Measurements from ENCODE around the gene MSANTD1. TPM values are rescaled to one million over a fixed set of nuclear protein-coding genes. Genes with fewer than 3 reads are reported as not detected.

The MSANTD1 gene
- total and polyA plus RNA-seq, 2 donors (not counting 1 experiment from before 2014, with no cell fraction given) = 0.78 to 5.5 TPM

DNA sequence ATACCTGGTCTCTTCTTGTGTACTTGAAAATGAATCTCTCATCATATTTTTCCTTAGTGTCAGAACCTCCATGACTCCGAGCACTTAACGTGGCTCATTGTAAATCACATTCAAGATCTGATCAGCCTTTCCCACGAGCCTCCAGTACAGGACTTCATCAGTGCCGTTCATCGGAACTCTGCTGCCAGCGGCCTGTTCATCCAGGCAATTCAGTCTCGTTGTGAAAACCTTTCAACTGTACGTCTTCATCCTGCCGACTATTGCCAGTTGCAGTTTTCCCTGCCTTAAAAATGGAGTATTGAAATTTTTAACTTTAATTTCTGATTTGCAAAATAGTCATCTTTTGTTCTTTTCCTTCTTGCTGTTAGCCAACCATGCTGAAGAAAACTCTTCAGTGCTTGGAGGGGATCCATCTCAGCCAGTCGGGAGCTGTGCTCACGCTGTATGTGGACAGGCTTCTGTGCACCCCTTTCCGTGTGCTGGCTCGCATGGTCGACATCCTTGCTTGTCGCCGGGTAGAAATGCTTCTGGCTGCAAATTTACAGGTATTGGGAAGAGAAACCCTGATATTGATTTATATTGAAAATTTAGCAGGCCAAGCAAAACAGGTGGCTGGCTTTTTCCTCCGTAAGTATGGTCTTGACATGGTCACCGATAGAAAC lies 42.4 kb upstream of the MSANTD1 start:
- ChIA-PET POLR2A (no interaction called here), CTCF (no interaction called here)
- H4K20me1 ChIP-seq (ENCODE audit: control insufficient read depth, insufficient read depth, low read length, poor library complexity, severe bottlenecking) = no peaks in the 10 kb centered on the region
- H3K4me3 ChIP-seq (ENCODE audit: control extremely low read depth in 1 of 5, extremely low read depth in 1 of 5, insufficient read depth in 1 of 5, low read depth in 2 of 5, low read length in 4 of 5) = no peak overlapping the region
- H3K4me2 ChIP-seq (replicated peaks; ENCODE audit: low read depth, low read length, poor library complexity, severe bottlenecking) = no peak overlapping the region
- H3K27ac Mint-ChIP-seq = no peak overlapping the region
- peaks cover 16% of the 10 kb centered on the region in 2 donors for H3K4me1 ChIP-seq (ENCODE audit: control insufficient read depth in 2 of 2, insufficient read depth in 2 of 2, low read length in 2 of 2)
- no peaks in the 10 kb centered on the region for H3K27me3 Mint-ChIP-seq
- intact Hi-C loops (cut with micrococcal nuclease) = loop anchor here (10.0 kb wide), 1 partner anchor 238 kb away; the partner anchor contains the start of gene HGFAC
- H3K27ac ChIP-seq (ENCODE audit: low read length in 2 of 2) = no peak overlapping the region
- H3K36me3 ChIP-seq (replicated peaks in 1 of 2; ENCODE audit: control extremely low read depth in 1 of 2, control insufficient read depth in 1 of 2, extremely low read depth in 1 of 2, insufficient read depth in 2 of 2, low read length in 1 of 2) = peaks cover 0 to 60% of the 10 kb centered on the region in 2 experiments
- no peak overlapping the region for H3K4me3 Mint-ChIP-seq
- H2AFZ ChIP-seq (ENCODE audit: insufficient read depth, low read depth, low read length, poor library complexity, severe bottlenecking) = no peak overlapping the region
- ATAC-seq (ENCODE audit: low read depth) = no peak
- peaks cover 17% of the 10 kb centered on the region for H3K4me1 Mint-ChIP-seq
- WGBS (ENCODE audit: insufficient coverage) = 98% methylated on average over 17 of the region's 18 CpGs
- H3K9me3 Mint-ChIP-seq (ENCODE audit: insufficient read depth) = no peaks in the 10 kb centered on the region
- H3K9ac ChIP-seq (ENCODE audit: low read length) = no peak overlapping the region
- no peaks in the 10 kb centered on the region for H3K79me2 ChIP-seq (ENCODE audit: control insufficient read depth, insufficient read depth, low read length)
- no peaks in the 10 kb centered on the region for H3K27me3 ChIP-seq (replicated peaks in 1 of 4; ENCODE audit: control extremely low read depth in 1 of 4, control insufficient read depth in 3 of 4, insufficient read depth in 4 of 4, low read length in 3 of 4)
- TF ChIP-seq EZH2 (IDR thresholded peaks at IDR 0.05; ENCODE audit: borderline replicate concordance, insufficient read depth, low read depth, low read length, poor library complexity, severe bottlenecking) = no peak
- TF ChIP-seq, protein P1, sequence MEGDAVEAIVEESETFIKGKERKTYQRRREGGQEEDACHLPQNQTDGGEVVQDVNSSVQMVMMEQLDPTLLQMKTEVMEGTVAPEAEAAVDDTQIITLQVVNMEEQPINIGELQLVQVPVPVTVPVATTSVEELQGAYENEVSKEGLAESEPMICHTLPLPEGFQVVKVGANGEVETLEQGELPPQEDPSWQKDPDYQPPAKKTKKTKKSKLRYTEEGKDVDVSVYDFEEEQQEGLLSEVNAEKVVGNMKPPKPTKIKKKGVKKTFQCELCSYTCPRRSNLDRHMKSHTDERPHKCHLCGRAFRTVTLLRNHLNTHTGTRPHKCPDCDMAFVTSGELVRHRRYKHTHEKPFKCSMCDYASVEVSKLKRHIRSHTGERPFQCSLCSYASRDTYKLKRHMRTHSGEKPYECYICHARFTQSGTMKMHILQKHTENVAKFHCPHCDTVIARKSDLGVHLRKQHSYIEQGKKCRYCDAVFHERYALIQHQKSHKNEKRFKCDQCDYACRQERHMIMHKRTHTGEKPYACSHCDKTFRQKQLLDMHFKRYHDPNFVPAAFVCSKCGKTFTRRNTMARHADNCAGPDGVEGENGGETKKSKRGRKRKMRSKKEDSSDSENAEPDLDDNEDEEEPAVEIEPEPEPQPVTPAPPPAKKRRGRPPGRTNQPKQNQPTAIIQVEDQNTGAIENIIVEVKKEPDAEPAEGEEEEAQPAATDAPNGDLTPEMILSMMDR (IDR thresholded peaks at IDR 0.05) = no peak
- H3K9me3 ChIP-seq (ENCODE audit: control extremely low read depth in 1 of 3, control insufficient read depth in 2 of 3, insufficient read depth in 1 of 3, low read length in 2 of 3) = no peaks in the 10 kb centered on the region
- DNase-seq = no peak

DNA sequence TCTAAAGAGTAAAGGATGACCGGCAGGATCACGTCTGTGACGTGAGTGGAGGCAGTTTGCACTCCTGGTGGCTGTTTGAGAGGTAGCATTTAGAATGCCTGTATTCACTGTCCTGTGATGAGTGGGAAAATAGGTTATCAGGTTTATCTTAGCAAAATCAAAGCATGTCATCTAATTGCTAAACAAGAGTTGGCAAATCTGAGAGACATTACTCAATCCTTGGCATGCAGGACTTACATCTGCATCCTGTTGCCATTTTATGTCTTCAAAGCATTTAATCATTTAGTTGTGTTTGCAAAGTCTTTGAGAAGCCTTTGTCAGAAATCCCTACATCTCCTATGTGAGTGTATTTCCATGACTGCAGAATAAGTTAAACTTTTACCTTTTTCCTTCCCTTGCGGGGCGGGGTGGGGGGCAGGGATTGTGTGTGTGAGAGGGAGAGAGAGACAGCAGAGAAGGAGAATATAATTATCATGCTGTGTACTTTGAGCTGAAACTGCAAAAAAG lies 41.4 kb upstream of the MSANTD1 start:
- Histone ChIP-seq H3K27me3 (replicated peaks in 1 of 4; ENCODE audit: control extremely low read depth in 1 of 4, control insufficient read depth in 3 of 4, insufficient read depth in 4 of 4, low read length in 3 of 4) (no peaks in the 10 kb centered on the region), H3K9ac (ENCODE audit: low read length) (no peak overlapping the region), H3K4me2 (replicated peaks; ENCODE audit: low read depth, low read length, poor library complexity, severe bottlenecking) (no peak overlapping the region), H3K9me3 (ENCODE audit: control extremely low read depth in 1 of 3, control insufficient read depth in 2 of 3, insufficient read depth in 1 of 3, low read length in 2 of 3) (no peaks in the 10 kb centered on the region), H3K4me1 (ENCODE audit: control insufficient read depth in 2 of 2, insufficient read depth in 2 of 2, low read length in 2 of 2) (peaks cover 6 to 7% of the 10 kb centered on the region in 2 donors), H4K20me1 (ENCODE audit: control insufficient read depth, insufficient read depth, low read length, poor library complexity, severe bottlenecking) (no peaks in the 10 kb centered on the region), H2AFZ (ENCODE audit: insufficient read depth, low read depth, low read length, poor library complexity, severe bottlenecking) (no peak overlapping the region), H3K79me2 (ENCODE audit: control insufficient read depth, insufficient read depth, low read length) (no peaks in the 10 kb centered on the region), H3K4me3 (ENCODE audit: control extremely low read depth in 1 of 5, extremely low read depth in 1 of 5, insufficient read depth in 1 of 5, low read depth in 2 of 5, low read length in 4 of 5) (no peak overlapping the region), H3K36me3 (replicated peaks in 1 of 2; ENCODE audit: control extremely low read depth in 1 of 2, control insufficient read depth in 1 of 2, extremely low read depth in 1 of 2, insufficient read depth in 2 of 2, low read length in 1 of 2) (peaks cover 0 to 66% of the 10 kb centered on the region in 2 experiments), H3K27ac (ENCODE audit: low read length in 2 of 2) (no peak overlapping the region)
- Mint-ChIP-seq H3K9me3 (ENCODE audit: insufficient read depth) (no peaks in the 10 kb centered on the region), H3K4me1 (peaks cover 7% of the 10 kb centered on the region), H3K27ac (no peak overlapping the region), H3K4me3 (no peak overlapping the region), H3K27me3 (no peaks in the 10 kb centered on the region)
- ChIA-PET POLR2A (no interaction called here), CTCF (no interaction called here)
- WGBS (ENCODE audit: insufficient coverage) = no CpG with 5 or more reads among the region's 5 CpGs
- ATAC-seq (ENCODE audit: low read depth) (no peak), DNase-seq (no peak)
- TF ChIP-seq, protein P1 (IDR thresholded peaks at IDR 0.05) = no peak
- no peak for TF ChIP-seq EZH2 (IDR thresholded peaks at IDR 0.05; ENCODE audit: borderline replicate concordance, insufficient read depth, low read depth, low read length, poor library complexity, severe bottlenecking)
- intact Hi-C loops (cut with micrococcal nuclease) = loop anchor here (10.0 kb wide), 1 partner anchor 237 kb away; the partner anchor contains the start of gene HGFAC

Data from B cell (primary cell).